Measurements from ENCODE around the gene HHAT.

Gene HHAT

GRCh38 chr1:210558302-210558701, 229.6 kb downstream of the HHAT start:
- no peak for DNase-seq

- no peak for DNase-seq
Measured at GRCh38 chr1:210565306-210565705, 236.6 kb downstream of the HHAT start.

- no peak for DNase-seq
Measured at GRCh38 chr1:210568631-210569030, 239.9 kb downstream of the HHAT start.

GRCh38 chr1:210570116-210570515, 241.4 kb downstream of the HHAT start:
- DNase-seq = no peak

GRCh38 chr1:210571356-210572284, 242.9 kb downstream of the HHAT start:
- no peak for DNase-seq

- DNase-seq = no peak
Measured at GRCh38 chr1:210573141-210573540, 244.4 kb downstream of the HHAT start.

GRCh38 chr1:210582205-210582970, 253.7 kb downstream of the HHAT start:
- DNase-seq = no peak

- DNase-seq = peak; percentile 24 to 47
Measured at GRCh38 chr1:210584439-210585113, 255.9 kb downstream of the HHAT start.

GRCh38 chr1:210586771-210587170, 258.1 kb downstream of the HHAT start:
- no peak for DNase-seq

- DNase-seq = no peak
Measured at GRCh38 chr1:210587566-210587965, 258.9 kb downstream of the HHAT start.

- DNase-seq = no peak
Measured at GRCh38 chr1:210588357-210588756, 259.7 kb downstream of the HHAT start.

GRCh38 chr1:210588946-210589345, 260.2 kb downstream of the HHAT start:
- no peak for DNase-seq

- DNase-seq = no peak
Measured at GRCh38 chr1:210591214-210591613, 262.5 kb downstream of the HHAT start.

GRCh38 chr1:210594605-210595004, 265.9 kb downstream of the HHAT start:
- DNase-seq = no peak

GRCh38 chr1:210596641-210597040, 267.9 kb downstream of the HHAT start:
- DNase-seq = no peak

GRCh38 chr1:210597555-210598134, 268.9 kb downstream of the HHAT start:
- peak in 1 of 2 donors; percentile 33 for DNase-seq

GRCh38 chr1:210598135-210598652, 269.5 kb downstream of the HHAT start:
- peak in 1 of 2 donors; percentile 33 for DNase-seq

- no peak for DNase-seq
Measured at GRCh38 chr1:210600421-210601159, 271.9 kb downstream of the HHAT start.

GRCh38 chr1:210603123-210603522, 274.4 kb downstream of the HHAT start:
- no peak for DNase-seq

GRCh38 chr1:210605099-210605498, 276.4 kb downstream of the HHAT start:
- no peak for DNase-seq

GRCh38 chr1:210607361-210607760, 278.7 kb downstream of the HHAT start:
- DNase-seq = no peak

- DNase-seq = no peak
Measured at GRCh38 chr1:210608767-210609166, 280.1 kb downstream of the HHAT start.

Measured in bone marrow (tissue), 2 donors.